Measurements from ENCODE around the gene PCDHA1.
"Not testable (repeated sequence)": the region's sequence is repeated elsewhere in the genome, so short reads cannot be mapped to it uniquely, and the experiment has no call there.

PCDHA1 gene

GRCh38 chr5:140767444-140767843 lies 18.5 kb upstream of the PCDHA1 start:
- no peaks in the 10 kb centered on the region for H3K27me3 ChIP-seq (replicated peaks; ENCODE audit: control insufficient read depth, insufficient read depth, low read length)
- no peaks in the 10 kb centered on the region for H3K36me3 ChIP-seq (ENCODE audit: control insufficient read depth, insufficient read depth, low read length)
- H3K4me3 ChIP-seq (replicated peaks; ENCODE audit: low read depth, low read length) = no peak overlapping the region
- TF ChIP-seq, protein P1, sequence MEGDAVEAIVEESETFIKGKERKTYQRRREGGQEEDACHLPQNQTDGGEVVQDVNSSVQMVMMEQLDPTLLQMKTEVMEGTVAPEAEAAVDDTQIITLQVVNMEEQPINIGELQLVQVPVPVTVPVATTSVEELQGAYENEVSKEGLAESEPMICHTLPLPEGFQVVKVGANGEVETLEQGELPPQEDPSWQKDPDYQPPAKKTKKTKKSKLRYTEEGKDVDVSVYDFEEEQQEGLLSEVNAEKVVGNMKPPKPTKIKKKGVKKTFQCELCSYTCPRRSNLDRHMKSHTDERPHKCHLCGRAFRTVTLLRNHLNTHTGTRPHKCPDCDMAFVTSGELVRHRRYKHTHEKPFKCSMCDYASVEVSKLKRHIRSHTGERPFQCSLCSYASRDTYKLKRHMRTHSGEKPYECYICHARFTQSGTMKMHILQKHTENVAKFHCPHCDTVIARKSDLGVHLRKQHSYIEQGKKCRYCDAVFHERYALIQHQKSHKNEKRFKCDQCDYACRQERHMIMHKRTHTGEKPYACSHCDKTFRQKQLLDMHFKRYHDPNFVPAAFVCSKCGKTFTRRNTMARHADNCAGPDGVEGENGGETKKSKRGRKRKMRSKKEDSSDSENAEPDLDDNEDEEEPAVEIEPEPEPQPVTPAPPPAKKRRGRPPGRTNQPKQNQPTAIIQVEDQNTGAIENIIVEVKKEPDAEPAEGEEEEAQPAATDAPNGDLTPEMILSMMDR (IDR thresholded peaks at IDR 0.05; ENCODE audit: insufficient read depth, low read length, poor library complexity, severe bottlenecking) = no peak
- DNase-seq (ENCODE audit: extremely low read depth, insufficient read length) = no peak

GRCh38 chr5:140780512-140780911 lies 5.4 kb upstream of the PCDHA1 start:
- Histone ChIP-seq H3K4me3 (replicated peaks; ENCODE audit: low read depth, low read length) (no peak overlapping the region), H3K27me3 (replicated peaks; ENCODE audit: control insufficient read depth, insufficient read depth, low read length) (no peaks in the 10 kb centered on the region), H3K36me3 (ENCODE audit: control insufficient read depth, insufficient read depth, low read length) (no peaks in the 10 kb centered on the region)
- TF ChIP-seq, protein P1 (IDR thresholded peaks at IDR 0.05; ENCODE audit: insufficient read depth, low read length, poor library complexity, severe bottlenecking) = no peak
- no peak for DNase-seq (ENCODE audit: extremely low read depth, insufficient read length)

DNA sequence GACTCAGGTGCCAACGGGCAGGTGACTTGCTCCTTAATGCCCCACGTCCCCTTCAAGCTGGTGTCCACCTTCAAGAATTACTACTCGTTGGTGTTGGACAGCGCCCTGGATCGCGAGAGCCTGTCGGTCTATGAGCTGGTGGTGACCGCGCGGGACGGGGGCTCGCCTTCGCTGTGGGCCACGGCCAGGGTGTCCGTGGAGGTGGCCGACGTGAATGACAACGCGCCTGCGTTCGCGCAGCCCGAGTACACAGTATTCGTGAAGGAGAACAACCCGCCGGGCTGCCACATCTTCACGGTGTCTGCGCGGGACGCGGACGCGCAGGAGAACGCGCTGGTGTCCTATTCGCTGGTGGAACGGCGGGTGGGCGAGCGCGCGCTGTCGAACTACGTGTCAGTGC lies 1.5 kb downstream of the PCDHA1 start:
- H3K36me3 ChIP-seq (ENCODE audit: control insufficient read depth, insufficient read depth, low read length); DNase-seq (ENCODE audit: extremely low read depth, insufficient read length); H3K27me3 ChIP-seq (replicated peaks; ENCODE audit: control insufficient read depth, insufficient read depth, low read length): not testable (repeated sequence)

GRCh38 chr5:140787849-140788504 lies 2.0 kb downstream of the PCDHA1 start:
- H3K4me3 ChIP-seq (replicated peaks; ENCODE audit: low read depth, low read length); H3K36me3 ChIP-seq (ENCODE audit: control insufficient read depth, insufficient read depth, low read length); H3K27me3 ChIP-seq (replicated peaks; ENCODE audit: control insufficient read depth, insufficient read depth, low read length); DNase-seq (ENCODE audit: extremely low read depth, insufficient read length): not testable (repeated sequence)

More for the DNA sequence above, 1.5 kb downstream of the PCDHA1 start:
- H3K4me3 ChIP-seq (replicated peaks; ENCODE audit: low read depth, low read length) = not testable (repeated sequence)

DNA sequence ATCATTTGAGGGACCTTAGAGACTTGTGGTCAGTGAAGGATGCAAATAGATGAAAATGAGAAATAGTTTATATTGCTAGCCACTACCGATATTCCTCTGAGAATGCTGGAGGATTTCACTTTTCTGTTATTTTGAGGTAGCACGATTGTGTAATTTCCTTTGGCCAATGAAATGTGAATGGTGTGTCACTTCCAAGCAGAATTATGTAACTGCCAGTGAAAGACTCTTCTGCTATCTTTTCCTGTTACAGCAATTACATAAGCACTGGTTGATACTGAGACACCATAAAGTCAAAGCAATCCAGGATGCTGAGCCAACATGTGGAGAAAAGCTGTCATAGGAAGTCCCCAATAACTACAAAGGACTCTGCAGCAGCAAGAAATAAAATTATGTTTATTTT lies 5.1 kb downstream of the PCDHA1 start:
- Histone ChIP-seq H3K4me3 (replicated peaks; ENCODE audit: low read depth, low read length) (no peak overlapping the region), H3K36me3 (ENCODE audit: control insufficient read depth, insufficient read depth, low read length) (no peaks in the 10 kb centered on the region), H3K27me3 (replicated peaks; ENCODE audit: control insufficient read depth, insufficient read depth, low read length) (no peaks in the 10 kb centered on the region)
- TF ChIP-seq, protein P1 (IDR thresholded peaks at IDR 0.05; ENCODE audit: insufficient read depth, low read length, poor library complexity, severe bottlenecking) = no peak
- DNase-seq (ENCODE audit: extremely low read depth, insufficient read length) = no peak

DNA sequence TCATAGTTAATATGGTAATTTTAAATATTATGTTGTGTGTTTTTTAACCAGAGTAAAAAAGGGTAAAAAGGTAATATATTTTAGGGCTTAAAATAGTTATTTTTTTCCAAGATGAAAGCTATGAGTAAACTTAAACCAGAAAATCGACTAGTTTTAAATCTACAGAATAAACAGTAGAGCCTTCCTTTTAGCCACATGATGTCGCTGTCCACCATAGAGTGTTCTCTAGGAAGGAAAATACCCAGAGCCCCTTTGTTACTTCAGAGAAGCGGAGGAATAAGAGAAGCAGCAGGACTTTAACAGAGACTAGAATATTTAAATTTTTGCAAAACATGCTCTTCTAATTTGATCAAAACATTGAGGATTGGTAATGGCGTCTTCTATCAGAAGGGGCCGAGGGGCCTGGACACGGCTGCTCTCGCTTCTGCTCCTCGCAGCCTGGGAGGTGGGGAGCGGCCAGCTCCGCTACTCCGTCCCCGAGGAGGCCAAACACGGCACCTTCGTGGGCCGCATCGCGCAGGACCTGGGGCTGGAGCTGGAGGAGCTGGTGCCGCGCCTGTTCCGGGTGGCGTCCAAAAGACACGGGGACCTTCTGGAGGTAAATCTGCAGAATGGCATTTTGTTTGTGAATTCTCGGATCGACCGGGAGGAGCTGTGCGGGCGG lies 8.8 kb downstream of the PCDHA1 start, which contains the start of gene PCDHA2:
Gene PCDHA2 (plus strand): TSS at position 258 of the 664 bp plus-strand sequence.
- no peak for DNase-seq (ENCODE audit: extremely low read depth, insufficient read length)
- TF ChIP-seq, protein P1 (IDR thresholded peaks at IDR 0.05; ENCODE audit: insufficient read depth, low read length, poor library complexity, severe bottlenecking) = no peak
- no peaks in the 10 kb centered on the region for H3K36me3 ChIP-seq (ENCODE audit: control insufficient read depth, insufficient read depth, low read length)
- H3K4me3 ChIP-seq (replicated peaks; ENCODE audit: low read depth, low read length) = no peak within 1 kb of the TSS
- H3K27me3 ChIP-seq (replicated peaks; ENCODE audit: control insufficient read depth, insufficient read depth, low read length) = no peaks in the 10 kb centered on the region

All from GM06990 (cell line).